GM19395 (cell line): ENCODE data around the gene TMEM44.
"Not testable (repeated sequence)": the region's sequence is repeated elsewhere in the genome, so short reads cannot be mapped to it uniquely, and the experiment has no call there.

Source experiments
- ATAC-seq: cut with Tn5 transposase; IDR thresholded peaks from one replicate; pipeline ENCODE4 v1.9.1; 2021; ENCODE audit warnings: mild to moderate bottlenecking, moderate library complexity; ENCODE audit not compliant: unreplicated experiment

TMEM44 gene

DNA sequence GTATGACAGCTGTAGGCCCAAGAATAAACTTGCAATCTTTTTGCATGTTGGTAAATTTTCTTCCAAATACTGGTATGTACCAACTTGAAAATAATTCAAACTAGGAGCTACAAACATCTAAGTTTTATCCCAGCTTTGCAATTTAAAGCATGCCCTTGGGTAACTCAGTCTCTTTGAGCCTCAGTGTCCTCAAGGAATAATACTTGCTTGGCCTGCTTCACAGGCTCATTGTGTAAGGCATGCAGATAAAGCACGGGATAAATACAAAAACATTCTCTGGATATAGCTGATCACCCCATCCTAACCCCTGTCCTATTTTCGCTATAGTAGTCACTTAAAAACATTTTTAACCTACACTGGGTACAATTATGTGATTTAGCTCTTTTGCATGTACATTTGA lies 9.6 kb upstream of the TMEM44 start:
- ATAC-seq, result no peak

DNA sequence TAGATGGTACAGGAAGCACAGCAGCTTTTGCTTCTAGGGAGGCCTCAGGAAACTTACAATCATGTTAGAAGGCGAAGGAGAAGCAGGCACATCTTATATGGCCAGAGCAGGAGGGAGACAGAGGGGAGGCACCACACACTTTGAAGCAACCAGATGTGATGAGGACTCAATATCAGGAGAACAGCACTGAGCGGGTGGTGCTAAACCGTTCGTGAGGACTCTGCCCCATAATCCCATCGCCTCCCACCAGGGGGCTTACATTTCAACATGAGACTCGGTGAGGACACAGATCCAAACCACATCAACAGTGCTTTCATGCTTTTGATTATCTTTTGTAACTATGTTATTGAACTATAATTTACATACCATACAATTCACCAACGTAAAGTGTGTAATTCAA lies 7.6 kb upstream of the TMEM44 start:
- ATAC-seq, result no peak

DNA sequence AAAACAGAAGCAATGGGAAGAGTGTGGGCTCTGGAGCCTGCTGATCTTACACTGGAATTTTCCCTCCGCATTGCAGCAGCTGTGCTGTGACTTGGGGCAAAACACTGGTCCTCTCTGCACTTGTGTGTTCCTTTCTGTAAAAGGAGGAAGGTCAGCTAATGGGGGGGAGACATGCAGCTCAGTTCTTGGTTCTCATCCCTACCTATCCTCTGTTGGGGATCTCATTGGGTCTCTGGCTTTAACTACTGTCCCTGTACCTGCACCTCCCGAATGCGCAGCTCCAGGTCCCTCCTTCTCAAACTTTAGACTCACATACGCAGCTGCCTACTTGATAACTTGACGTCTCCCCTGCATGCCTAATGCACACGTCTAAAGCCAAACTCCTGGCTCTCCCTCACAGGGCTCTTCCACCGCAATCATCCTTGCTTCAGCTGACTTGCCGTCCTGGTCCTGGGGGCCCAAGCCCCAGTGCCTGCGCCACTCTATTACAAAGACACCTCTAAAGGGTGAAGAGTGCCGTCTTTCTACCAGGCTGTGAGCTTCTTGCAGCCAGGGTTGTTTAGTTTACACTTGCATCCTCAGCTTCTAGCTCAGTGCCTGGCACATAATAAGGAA lies 5.9 kb upstream of the TMEM44 start:
- ATAC-seq, result no peak

DNA sequence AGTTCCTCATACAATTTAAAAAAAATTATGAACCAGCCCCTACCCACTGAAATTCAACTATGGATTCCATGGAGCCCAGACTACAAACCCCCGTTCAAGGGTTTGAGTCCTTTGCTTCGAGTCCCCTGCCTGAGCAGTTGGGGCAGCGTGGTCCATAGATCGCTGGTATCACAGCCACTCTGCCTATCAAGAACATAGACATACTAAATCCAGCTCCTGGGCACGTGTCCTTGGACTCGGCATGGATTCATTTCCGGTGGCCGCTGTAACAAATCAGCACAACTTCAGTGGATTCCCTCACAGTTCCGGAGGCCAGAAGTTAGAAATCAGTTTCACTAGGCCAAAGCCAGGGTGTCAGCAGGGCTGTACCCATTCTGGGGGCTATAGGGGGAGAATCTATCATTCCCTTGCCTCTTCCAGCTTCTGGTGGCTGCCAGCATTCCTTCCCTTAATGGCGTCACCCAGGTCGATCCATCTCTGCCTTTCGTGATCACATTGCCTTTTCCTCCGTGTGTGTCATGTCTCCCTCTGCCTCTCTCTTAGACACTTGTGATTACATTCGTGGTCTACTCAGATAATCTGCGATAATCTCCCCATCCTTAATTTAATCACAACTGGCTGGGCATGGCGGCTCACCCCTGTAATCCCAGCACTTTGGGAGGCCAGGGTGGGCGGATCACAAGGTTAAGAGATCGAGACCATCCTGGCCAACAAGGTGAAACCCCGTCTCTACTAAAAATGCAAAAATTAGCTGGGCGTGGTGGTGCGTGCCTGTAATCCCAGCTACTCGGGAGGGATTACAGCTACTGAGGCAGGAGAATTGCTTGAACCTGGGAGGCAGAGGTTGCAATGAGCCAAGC lies 4.6 kb upstream of the TMEM44 start:
- no peak for ATAC-seq

GRCh38 chr3:194637066-194637465 lies 3.8 kb upstream of the TMEM44 start:
- no peak for ATAC-seq

GRCh38 chr3:194632809-194633348 lies 340 bp downstream of the TMEM44 start:
- peak; percentile 62 for ATAC-seq

GRCh38 chr3:194632226-194632808 lies 902 bp downstream of the TMEM44 start:
- no peak for ATAC-seq

DNA sequence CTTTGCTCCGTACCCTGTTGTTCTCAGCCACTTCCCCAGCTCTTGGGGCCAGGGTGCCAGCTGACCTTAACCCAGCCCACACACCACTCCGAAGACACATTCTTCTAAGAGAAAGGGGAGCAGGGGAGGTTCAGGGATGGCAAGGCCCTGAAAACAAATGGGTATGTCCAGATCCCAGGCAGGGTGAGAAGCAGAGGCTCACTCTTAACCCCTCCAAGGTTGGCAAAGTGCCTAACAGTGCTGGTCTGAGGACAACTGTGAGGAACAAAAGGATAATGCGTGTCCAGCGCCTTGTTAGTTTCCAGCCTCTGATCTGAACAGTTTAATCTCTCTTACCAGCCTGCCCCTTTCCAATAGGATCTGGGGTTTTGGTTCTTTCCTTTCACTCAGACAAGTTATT lies 1.5 kb downstream of the TMEM44 start:
- no peak for ATAC-seq

DNA sequence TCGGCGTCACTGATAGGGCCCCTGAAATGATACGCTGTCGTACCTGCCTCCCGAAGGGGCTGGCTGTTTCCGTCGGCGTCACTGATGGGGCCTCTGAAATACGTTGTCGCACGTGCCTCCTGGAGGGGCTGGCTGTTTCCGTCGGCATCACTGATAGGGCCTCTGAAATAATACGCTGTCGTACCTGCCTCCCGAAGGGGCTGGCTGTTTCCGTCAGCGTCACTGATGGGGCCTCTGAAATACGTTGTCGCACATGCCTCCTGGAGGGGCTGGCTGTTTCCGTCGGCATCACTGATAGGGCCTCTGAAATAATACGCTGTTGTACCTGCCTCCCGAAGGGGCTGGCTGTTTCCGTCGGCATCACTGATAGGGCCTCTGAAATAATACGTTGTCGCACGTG lies 2.5 kb downstream of the TMEM44 start:
- not testable (repeated sequence) for ATAC-seq

DNA sequence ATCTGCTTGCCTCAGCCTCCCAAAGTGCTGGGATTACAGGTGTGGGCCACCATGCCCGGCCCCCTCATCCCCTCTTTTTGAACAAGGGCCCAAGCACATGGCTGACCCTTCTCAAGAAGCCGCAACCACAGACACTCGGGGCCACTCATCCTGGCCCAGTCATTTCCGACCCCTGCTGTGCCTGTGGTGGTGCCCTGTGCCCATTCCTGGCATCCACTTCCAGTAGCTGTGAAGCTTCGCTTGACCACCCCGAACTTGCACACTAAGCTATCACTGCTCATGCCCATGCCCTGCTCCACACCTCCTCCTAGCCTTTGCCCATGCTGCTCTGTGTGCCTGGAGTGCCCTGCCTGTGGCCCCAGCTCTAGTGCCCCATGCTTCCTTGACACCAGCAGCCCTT lies 8.3 kb downstream of the TMEM44 start:
- ATAC-seq, result no peak

DNA sequence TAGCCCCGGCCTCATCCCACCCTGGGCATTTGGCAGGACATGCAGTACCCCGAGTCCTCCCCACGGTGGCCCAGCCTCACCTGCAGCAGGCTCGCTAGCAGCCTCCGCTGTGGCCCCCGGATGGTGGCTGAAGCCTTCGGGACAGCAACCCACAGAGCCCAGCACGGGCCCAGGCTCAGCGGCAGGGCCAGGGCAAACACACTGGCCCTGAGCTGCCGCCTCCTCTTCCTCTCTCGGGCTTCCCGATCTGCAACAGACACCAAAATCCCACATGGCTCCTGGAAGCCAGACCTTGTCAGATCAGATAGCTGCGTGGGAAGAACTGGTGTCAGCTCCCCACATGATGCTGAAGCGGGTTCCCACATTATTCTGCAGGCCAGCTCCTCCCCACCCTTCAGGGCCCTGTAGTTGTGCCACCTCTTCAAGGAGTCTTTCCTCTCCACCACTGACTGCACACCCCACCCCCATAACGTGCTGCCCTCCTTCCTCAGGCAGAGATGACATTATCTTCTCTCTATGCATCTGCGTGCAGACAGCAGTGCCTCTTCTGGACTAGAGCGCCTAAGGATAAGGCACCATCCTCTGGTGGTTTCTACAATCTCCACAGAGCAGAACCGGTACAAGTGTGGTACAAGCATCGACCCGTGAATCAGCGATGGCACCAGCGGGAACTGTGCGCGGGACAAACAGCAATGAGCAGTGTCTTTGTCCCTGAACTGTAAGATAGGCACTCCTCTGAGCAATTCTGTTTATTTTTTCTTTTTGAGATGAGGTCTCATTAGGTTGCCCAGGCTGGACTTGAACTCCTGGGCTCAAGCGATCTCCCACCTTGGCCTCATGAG lies 9.5 kb downstream of the TMEM44 start:
- ATAC-seq, result no peak

GRCh38 chr3:194622621-194623340 lies 10.4 kb downstream of the TMEM44 start:
- ATAC-seq, result no peak

GRCh38 chr3:194621947-194622346 lies 11.3 kb downstream of the TMEM44 start:
- no peak for ATAC-seq

- ATAC-seq, result no peak
Observed at GRCh38 chr3:194620196-194620595, 13.0 kb downstream of the TMEM44 start.

GRCh38 chr3:194619741-194620140 lies 13.5 kb downstream of the TMEM44 start:
- no peak for ATAC-seq

GRCh38 chr3:194618858-194619608 lies 14.2 kb downstream of the TMEM44 start:
- ATAC-seq, result no peak

DNA sequence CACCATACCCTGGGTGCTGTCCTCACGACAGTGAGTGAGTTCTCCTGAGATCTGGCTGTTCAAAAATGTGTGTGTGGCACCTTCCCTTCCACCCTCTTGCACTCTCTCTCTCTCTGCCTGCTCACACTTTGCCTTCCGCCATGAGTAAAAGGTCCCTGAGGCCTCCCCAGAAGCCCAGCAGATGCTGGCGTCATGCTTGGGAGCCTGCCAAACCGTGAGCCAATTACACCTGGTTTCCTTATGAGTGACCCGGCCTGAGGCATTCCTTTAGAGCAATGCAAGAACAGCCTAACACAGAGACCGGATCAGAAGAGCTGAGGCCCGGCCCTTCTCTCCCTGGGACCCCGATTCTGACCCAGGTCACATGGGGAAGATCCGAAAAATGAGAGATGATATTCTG lies 15.4 kb downstream of the TMEM44 start:
- ATAC-seq, result no peak

GRCh38 chr3:194617143-194617671 lies 16.0 kb downstream of the TMEM44 start:
- no peak for ATAC-seq

- no peak for ATAC-seq
Observed at GRCh38 chr3:194615226-194615625, 18.0 kb downstream of the TMEM44 start.
